Sigmoid colon (tissue), 4 donors: Measurements from ENCODE around the gene ROBO1.

Source experiments
- POLR2A ChIP-seq, 2 donors: fragments of 450-650 bp; IDR thresholded peaks; one replicate each; pipeline ENCODE4 v1.6.1; 2016; ENCODE audit warnings: antibody characterized with exemption in 2 of 2, mild to moderate bottlenecking in 2 of 2, moderate library complexity in 2 of 2
- POLR2AphosphoS5 ChIP-seq, 4 donors: sonication (generic); formaldehyde crosslinking; IDR thresholded peaks; one replicate each; pipeline ENCODE4 v1.6.1; 2017; ENCODE audit warnings: antibody characterized with exemption in 4 of 4
- TF ChIP-seq, protein P1 (sequence below), 4 experiments: fragments of 450-650 bp in 3 of 4; fragments of 200-600 bp in 1 of 4; IDR thresholded peaks; one replicate each; pipeline ENCODE4 v1.5.1; 2016 to 2019; ENCODE audit warnings: antibody characterized with exemption in 4 of 4, mild to moderate bottlenecking in 3 of 4, moderate library complexity in 2 of 4

DNA sequence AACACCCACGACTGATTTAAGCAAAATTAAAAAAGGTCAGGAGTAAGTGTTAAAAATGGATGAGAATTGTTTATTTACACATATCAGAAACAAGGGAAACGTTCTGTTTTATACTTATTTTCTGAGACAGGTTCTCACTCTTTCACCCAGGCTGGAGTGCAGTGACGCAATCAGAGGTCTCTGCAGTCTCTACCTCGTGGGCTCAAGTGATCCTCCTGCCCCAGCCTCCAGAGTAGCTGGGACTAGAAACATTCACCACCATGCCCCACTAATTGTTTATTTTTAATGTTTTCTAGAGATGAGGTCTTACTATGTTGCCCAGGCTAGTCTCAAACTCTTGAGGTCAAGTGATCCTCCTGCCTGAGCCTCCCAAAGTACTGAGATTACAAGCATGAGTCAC, 1080.3 kb downstream of the ROBO1 start:
- TF ChIP-seq POLR2A (IDR thresholded peaks at IDR 0.05): no peak
- TF ChIP-seq, protein P1, sequence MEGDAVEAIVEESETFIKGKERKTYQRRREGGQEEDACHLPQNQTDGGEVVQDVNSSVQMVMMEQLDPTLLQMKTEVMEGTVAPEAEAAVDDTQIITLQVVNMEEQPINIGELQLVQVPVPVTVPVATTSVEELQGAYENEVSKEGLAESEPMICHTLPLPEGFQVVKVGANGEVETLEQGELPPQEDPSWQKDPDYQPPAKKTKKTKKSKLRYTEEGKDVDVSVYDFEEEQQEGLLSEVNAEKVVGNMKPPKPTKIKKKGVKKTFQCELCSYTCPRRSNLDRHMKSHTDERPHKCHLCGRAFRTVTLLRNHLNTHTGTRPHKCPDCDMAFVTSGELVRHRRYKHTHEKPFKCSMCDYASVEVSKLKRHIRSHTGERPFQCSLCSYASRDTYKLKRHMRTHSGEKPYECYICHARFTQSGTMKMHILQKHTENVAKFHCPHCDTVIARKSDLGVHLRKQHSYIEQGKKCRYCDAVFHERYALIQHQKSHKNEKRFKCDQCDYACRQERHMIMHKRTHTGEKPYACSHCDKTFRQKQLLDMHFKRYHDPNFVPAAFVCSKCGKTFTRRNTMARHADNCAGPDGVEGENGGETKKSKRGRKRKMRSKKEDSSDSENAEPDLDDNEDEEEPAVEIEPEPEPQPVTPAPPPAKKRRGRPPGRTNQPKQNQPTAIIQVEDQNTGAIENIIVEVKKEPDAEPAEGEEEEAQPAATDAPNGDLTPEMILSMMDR (IDR thresholded peaks at IDR 0.05): no peak
- no peak for TF ChIP-seq POLR2AphosphoS5 (IDR thresholded peaks at IDR 0.05)
